VCaP (cell line): ENCODE data around the gene DLGAP1.

ENCODE experiments used
- H3K27ac ChIP-seq: fragments of 450-650 bp; 2 replicates; pipeline ENCODE4 v1.5.1; 2017
- CTCF ChIP-seq: fragments of 450-650 bp; conservative IDR thresholded peaks from 2 replicates; pipeline ENCODE4 v1.5.1; 2017; ENCODE audit warnings: mild to moderate bottlenecking, moderate library complexity

Gene DLGAP1

GRCh38 chr18:3898861-3899613 lies 556.1 kb downstream of the DLGAP1 start:
- no peak for TF ChIP-seq CTCF
- H3K27ac ChIP-seq = no peak overlapping the region

- no peak overlapping the region for H3K27ac ChIP-seq
- TF ChIP-seq CTCF = no peak
Measured at GRCh38 chr18:3892152-3892551, 563.0 kb downstream of the DLGAP1 start.

GRCh38 chr18:3891245-3891644 lies 563.9 kb downstream of the DLGAP1 start:
- no peak for TF ChIP-seq CTCF
- H3K27ac ChIP-seq = no peak overlapping the region

- no peak for TF ChIP-seq CTCF
- no peak overlapping the region for H3K27ac ChIP-seq
Measured at GRCh38 chr18:3889803-3890202, 565.3 kb downstream of the DLGAP1 start.

GRCh38 chr18:3889121-3889520 lies 566.0 kb downstream of the DLGAP1 start:
- TF ChIP-seq CTCF = no peak
- no peak overlapping the region for H3K27ac ChIP-seq

GRCh38 chr18:3886575-3887322 lies 568.4 kb downstream of the DLGAP1 start:
- H3K27ac ChIP-seq = no peak overlapping the region; the same call in 1 of the 2 replicates
- no peak for TF ChIP-seq CTCF

GRCh38 chr18:3885209-3885792 lies 569.8 kb downstream of the DLGAP1 start:
- no peak overlapping the region for H3K27ac ChIP-seq
- no peak; the same call in 1 of the 2 replicates for TF ChIP-seq CTCF
